Measurements from ENCODE around the gene HPCAL4. TPM values are rescaled to one million over a fixed set of nuclear protein-coding genes. Genes with fewer than 3 reads are reported as not detected.

Gene HPCAL4
- 0.92 TPM for total RNA-seq

DNA sequence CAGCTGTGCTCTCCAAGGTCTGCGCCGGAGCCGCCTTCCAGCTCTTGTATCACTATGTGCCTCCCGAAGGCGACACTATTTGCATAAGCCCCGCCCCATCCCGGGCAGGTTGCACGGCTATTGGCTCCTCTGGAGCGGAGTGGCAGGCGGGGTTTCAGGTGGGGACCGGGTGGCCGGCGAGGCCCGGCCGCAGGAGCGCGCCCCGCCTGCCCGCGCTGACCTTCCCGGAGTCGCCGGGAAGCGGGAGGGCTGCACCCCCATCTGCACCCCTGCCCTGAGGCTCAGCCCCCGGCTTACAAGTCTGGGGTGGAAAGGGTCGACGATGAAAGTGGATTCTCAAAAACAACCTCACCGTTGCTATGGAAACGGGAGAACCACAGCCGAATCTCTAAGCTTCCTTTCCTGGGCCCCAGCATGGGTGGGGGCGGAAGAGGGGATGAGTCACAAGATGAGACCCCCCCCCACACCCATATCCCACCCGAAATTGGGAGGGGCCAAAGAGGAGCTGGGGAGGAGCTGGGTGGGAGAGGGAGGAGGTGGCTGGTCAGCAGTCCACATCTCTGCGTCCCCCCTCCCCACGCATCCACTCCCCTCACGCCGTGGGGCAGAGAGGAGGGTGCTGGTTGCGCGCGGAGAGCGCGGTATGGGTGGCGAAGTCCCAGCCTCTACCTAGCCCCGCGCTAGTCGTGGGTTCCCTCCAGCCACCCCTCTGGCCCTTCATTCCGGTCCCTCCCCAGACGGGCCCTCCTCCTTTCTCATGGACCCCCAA lies at the start of gene HPCAL4:
TSS of gene HPCAL4 (minus strand) at position 51 of the 769 bp plus-strand sequence. CDS start 6,830 bp downstream, outside the sequence.
- DNase-seq, result peak; percentile 95

GRCh38 chr1:39738622-39739366 lies 47.6 kb upstream of the HPCAL4 start, which contains the start of gene PPIE:
Gene PPIE, plus strand, starts transcription at chr1:39738882. Its CDS starts 19 bp downstream, at chr1:39738901.
- DNase-seq, result peak; percentile 96

- DNase-seq, result peak; percentile 6
Observed at GRCh38 chr1:39737546-39738169, 46.4 kb upstream of the HPCAL4 start.

GRCh38 chr1:39735731-39736130 lies 44.5 kb upstream of the HPCAL4 start:
- no peak for DNase-seq

GRCh38 chr1:39733161-39733560 lies 41.9 kb upstream of the HPCAL4 start:
- DNase-seq, result no peak

DNA sequence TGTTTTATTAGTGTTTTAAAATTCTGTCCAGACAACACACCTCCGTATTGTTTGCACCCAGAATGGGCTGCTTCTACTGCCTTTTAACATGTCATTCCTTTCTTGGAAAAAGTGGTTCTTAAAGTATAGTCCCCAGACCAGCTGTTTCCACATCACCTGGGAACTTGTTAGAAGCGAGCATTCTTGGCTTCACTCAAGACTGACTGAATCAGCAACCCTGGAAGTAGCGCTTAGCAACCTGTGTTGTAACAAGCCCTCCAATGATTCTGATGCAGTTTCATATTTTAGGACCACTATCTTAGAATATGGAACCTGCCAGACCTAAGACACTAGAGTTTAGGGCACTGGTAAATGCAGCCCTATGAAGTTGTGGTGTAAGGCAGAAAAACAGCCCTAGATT lies 41.5 kb upstream of the HPCAL4 start:
- DNase-seq, result no peak

- DNase-seq, result no peak
Observed at GRCh38 chr1:39729842-39730241, 38.6 kb upstream of the HPCAL4 start.

DNA sequence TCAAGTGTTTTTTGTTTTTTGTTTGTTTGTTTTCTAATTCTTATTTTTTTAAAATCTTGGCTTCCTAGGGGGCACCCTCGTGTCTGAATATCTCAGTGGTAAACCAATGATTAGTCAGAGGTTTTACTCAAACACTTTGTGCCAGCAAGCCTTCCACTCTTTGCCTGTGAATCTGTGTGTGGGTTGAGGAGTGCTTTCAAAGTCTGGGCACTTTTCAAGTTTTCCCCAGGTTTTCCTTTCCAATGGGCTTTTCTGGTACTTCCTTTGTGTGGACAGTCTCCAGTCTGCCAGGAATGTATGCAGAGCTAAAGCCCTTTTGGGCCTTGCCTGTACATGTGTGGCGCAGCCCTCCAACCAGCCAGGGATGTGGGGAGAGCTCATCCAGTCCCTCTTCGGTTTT lies 37.8 kb upstream of the HPCAL4 start:
- no peak for DNase-seq

GRCh38 chr1:39727932-39728317 lies 36.7 kb upstream of the HPCAL4 start:
- no peak for DNase-seq

- no peak for DNase-seq
Observed at GRCh38 chr1:39727221-39727931, 36.1 kb upstream of the HPCAL4 start.

GRCh38 chr1:39726600-39726999 lies 35.4 kb upstream of the HPCAL4 start:
- no peak for DNase-seq

DNA sequence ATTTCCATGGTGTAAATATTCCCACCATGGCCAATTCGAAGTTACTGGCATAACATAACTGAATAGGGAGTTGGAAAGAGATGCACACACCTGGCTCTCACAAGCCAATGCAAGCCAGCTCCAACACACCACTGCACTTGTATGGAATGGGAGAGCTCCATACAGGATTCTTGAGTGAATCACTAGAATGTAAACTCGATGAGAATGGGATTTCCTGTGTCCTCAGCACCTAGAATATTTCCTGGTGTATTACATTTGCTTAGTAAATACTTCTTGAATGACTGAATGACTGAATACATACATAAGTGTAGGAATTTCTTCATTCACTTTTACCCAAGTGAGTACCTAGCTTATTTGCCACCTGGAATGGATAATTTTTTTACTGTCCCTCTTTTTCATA lies 31.3 kb upstream of the HPCAL4 start:
- DNase-seq, result no peak

- DNase-seq, result no peak
Observed at GRCh38 chr1:39721664-39722063, 30.4 kb upstream of the HPCAL4 start.

DNA sequence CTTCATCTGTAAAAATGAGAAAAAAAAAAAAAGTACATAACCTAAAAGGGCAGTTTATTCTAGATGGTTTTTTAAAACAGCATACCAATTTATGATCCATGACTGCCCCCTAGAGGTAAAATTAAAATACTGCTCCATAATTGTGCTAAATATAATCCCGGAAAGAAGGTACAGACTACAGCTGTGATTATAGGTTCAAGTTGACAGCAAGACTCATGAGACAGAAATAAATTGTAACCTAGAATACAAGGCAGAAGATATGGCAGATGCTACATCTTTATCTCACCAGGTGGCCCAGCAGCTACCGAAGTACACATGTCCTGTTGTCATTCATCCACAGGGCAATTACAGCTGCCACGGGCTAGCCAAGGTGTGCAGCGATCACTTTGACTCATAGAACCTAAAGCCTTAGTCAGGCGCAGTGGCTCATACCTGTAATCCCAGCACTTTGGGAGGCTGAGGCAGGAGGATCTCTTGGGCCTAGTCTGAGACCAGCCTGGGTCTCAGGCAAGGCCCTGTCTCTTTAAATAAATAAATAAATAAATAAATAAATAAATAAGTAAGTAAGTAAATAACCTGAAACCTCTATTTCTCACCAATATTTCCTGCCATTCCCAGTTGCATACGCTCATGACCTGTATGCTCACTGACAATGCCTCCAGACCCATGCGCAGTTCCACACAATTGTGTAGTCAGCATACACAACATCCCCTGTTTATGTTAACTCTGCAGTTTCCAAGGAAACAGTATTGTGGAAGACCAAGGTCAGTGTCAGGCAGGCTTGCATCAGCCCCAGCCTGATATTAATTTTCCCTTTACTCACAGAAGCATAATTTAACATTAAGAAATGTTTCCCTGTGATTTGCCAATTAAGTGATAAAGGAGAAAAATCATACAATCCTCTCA lies 29.1 kb upstream of the HPCAL4 start:
- DNase-seq, result peak; percentile 87

DNA sequence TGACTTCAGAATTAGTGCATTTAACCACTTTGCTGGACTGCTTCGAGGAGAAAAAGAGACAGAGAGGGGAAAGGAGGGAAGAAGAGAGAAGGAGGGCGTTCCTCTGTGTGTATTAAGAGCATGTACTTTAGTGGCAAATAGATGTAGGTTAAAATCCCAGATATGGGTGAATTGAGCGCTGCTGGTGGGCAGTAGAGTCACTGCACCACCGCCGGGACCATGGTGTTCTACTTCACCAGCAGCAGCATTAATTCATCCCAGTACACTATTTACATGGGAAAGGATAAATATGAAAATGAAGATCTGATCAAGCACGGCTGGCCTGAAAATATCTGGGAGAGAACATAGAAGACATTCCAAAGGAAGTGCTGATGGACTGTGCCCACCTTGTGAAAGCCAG lies 26.6 kb upstream of the HPCAL4 start:
- no peak for DNase-seq

DNA sequence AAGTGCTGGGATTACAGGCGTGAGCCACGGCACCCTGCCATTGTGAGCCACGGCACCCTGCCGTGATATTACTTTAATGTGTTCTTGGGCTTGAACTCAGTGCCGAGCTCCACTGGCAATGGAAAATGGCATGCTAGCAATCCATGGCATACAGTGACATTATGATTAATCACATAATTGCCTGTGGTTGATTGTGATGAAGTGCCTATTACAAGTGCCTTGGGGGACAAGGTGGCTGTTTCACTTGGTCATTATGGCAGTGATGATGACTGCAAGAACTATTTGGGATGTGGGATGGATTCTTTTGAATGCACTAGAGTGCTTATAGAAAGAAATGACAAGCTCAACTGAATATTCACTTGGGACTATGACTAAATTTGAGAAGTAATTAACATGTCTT lies 22.3 kb upstream of the HPCAL4 start:
- no peak for DNase-seq

DNA sequence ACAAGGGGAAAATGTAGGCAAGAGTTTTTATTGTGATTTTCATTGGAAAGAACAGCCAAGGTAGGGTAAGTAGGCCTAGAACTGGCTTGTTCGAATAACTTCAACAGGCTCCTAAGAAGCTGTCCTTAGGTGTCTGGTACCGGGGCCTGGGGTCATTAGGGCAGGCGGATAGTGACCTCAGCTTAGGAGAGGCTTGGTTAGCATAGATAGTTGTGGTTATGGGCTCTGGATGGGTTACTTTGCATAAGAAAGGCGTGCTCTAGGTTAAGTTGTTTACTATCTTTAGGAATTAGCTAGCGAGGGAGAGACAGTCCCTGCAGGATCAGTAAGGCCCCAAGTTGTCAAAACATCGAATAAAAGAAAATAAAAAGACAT lies 20.7 kb upstream of the HPCAL4 start:
- no peak for DNase-seq

DNA sequence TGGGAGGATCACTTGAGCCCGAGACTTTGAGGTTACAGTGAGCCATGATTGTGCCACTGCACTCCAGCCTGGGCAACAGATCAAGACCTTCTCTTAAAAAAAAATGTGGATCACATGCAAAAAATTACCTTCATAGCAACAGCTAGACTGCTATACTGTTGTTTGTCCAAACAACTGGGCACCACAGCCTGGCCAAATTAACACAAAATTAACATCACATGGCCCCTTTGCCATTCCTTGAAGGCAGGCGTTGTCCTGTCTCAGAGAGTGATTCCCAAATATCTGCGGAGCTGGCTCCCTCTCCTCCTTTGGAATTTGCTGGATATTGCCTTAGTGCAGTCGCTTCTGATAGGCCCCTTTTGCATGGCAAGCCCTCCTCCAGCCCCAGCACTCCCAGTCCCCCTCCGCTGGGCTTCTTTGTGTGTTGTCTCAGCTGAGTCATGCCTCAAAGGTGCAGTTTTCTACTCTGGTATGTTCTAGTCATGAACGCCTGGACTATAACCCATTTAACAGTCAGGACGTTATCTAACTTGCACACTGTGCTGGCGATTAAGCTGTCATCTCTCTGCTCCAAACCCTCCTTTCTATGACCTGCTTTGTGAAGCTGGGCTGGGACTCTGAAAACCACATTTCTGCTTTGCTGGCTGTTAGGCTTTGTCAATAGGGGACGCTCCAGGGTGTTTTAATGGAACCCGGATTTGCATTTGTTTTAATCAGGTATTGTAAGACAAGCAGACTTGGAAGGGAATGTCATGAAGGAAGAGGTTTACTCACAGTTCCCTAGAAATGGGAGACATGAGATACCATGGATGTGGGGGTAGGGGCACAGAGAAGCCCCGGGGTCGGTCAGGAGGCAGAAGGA lies 20.1 kb upstream of the HPCAL4 start:
- DNase-seq, result no peak

- DNase-seq, result no peak
Observed at GRCh38 chr1:39707506-39707905, 16.3 kb upstream of the HPCAL4 start.

GRCh38 chr1:39704757-39705156 lies 13.5 kb upstream of the HPCAL4 start:
- no peak for DNase-seq

- peak; percentile 28 for DNase-seq
Observed at GRCh38 chr1:39701049-39701439, 9.8 kb upstream of the HPCAL4 start.
